Measurements from ENCODE around the gene FLT3.

DNA sequence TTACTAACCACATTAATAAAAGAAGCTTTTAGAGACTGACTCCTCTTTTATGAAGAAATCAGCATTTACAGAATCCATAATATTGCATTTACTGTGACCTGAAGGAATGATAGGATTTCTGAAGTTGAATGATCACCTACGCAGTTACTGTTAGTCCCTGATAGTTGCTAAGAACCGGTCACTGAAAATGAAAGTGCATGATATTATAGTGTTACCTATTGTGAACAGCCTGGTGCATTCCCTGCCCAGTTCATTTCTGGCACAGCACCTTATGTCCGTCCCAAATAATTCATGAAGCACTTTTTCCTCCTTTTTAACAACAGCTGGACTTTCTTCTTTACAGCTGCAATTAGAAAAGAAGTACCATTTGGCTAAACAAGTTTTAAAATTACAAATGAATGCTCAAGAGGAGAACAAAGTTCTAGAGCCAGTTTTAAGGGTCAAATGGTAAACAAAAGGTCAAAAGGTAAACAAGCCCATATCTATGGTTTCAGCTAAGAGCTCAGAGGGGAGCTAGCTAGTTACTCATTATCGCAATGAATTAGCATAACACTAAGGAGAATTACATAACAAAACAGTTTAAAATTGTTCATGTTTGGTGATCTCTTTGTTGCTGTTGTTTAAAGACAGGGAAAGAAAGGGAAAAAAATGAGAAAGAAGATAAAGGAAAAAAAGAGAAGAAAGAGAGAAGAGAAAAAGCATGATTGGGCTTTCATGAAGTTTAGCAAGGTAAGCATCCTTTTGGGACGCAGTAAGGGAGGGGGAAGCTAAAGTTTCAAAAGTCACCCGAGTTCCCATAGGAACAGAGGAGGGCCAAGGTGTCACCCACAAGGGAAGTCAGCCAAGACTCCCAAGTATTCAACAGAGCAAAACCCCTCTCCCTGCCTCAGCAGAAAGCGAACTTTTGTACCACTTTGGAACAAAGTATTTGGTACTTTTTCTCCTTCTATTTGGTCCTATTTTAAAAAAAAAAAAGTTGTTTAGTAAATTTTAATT is 50.2 kb downstream of the FLT3 start:
- TF ChIP-seq SUZ12 (IDR thresholded peaks at IDR 0.05; ENCODE audit: extremely low read depth, insufficient read depth, insufficient read length) (no peak), ZNF274 (IDR thresholded peaks at IDR 0.05; ENCODE audit: low read depth, low read length) (no peak), YY1 (IDR thresholded peaks at IDR 0.05; ENCODE audit: insufficient read depth, insufficient read length) (no peak)
